Breast epithelium (tissue), 4 donors: ENCODE measurements around the gene WWC1. TPM values are rescaled to one million over a fixed set of nuclear protein-coding genes. Genes with fewer than 3 reads are reported as not detected.
"Not testable (repeated sequence)": the region's sequence is repeated elsewhere in the genome, so short reads cannot be mapped to it uniquely, and the experiment has no call there.

Experiments
- DNase-seq, 2 donors: peaks; one replicate each; pipeline ENCODE4 v3.0.0-alpha.2; 2019; ENCODE audit warnings: low spot score in 2 of 2
- H3K27ac ChIP-seq, 2 donors: fragments of 200-600 bp; sonication (generic) in 1 of 2; one replicate each; pipeline ENCODE4 v1.5.1; 2016 to 2019; ENCODE audit warnings: mild to moderate bottlenecking in 1 of 2
- H3K27me3 ChIP-seq, 2 donors: fragments of 200-600 bp; sonication (generic) in 1 of 2; one replicate each; pipeline versions ENCODE4 v1.5.1 to v1.6.0; 2017 to 2019; ENCODE audit warnings: control low read depth in 1 of 2, mild to moderate bottlenecking in 1 of 2
- H3K36me3 ChIP-seq: fragments of 200-600 bp; one replicate; pipeline ENCODE4 v1.5.1; 2019
- H3K4me1 ChIP-seq, 2 donors: fragments of 200-600 bp; sonication (generic); one replicate each; pipeline ENCODE4 v1.5.1; 2016 to 2019; ENCODE audit warnings: control low read depth in 1 of 2
- H3K4me3 ChIP-seq, 3 donors: fragments of 200-600 bp; sonication (generic); 1 replicate in 2 of 3; 2 replicates in 1 of 3; pipeline ENCODE4 v1.5.1; 2016 to 2019; ENCODE audit warnings: mild to moderate bottlenecking in 3 of 3, moderate library complexity in 2 of 3
- H3K9me3 ChIP-seq, 2 donors: fragments of 200-600 bp; sonication (generic) in 1 of 2; one replicate each; pipeline ENCODE4 v1.5.1; 2016 to 2019; ENCODE audit warnings: control low read depth in 1 of 2
- CTCF ChIP-seq, 3 donors: fragments of 450-650 bp; IDR thresholded peaks; one replicate each; pipeline ENCODE4 v1.5.1; 2016 to 2017; ENCODE audit warnings: antibody characterized with exemption in 3 of 3, mild to moderate bottlenecking in 3 of 3, moderate library complexity in 3 of 3
- POLR2A ChIP-seq: fragments of 450-650 bp; IDR thresholded peaks from one replicate; pipeline ENCODE4 v1.6.1; 2016; ENCODE audit warnings: antibody characterized with exemption, mild to moderate bottlenecking, moderate library complexity
- POLR2AphosphoS5 ChIP-seq, 3 donors: sonication (generic); formaldehyde crosslinking; IDR thresholded peaks; one replicate each; pipeline ENCODE4 v1.6.1; 2017; ENCODE audit warnings: antibody characterized with exemption in 3 of 3
- intact Hi-C: fragments of 100-400 bp; cut with DNase I; formaldehyde crosslinking; loops from one replicate; pipeline ENCODE4 v1.15.1; 2023; ENCODE audit warnings: low total_unique reads
- total RNA-seq, 3 donors: library from RNA; depleted of rRNA; stranded (reverse); fragments of >200 nt; gene quantifications; one replicate each; pipeline ENCODE4 v1.1.0, GENCODE V29; 2016

The WWC1 gene
- total RNA-seq, 3 donors from 2014 or later, result 0.96 to 59.9 (median 59.6) TPM

- Histone ChIP-seq H3K9me3 (no peaks in the 10 kb centered on the region), H3K27ac (no peak overlapping the region), H3K36me3 (no peaks in the 10 kb centered on the region), H3K4me3 (no peak overlapping the region), H3K4me1 (no peaks in the 10 kb centered on the region), H3K27me3 (no peaks in the 10 kb centered on the region)
- DNase-seq, result no peak
- intact Hi-C loops, result no loop called here
- TF ChIP-seq CTCF (IDR thresholded peaks at IDR 0.05) (no peak), POLR2AphosphoS5 (IDR thresholded peaks at IDR 0.05) (no peak), POLR2A (no peak)
These were observed 17.6 kb downstream of the WWC1 start for GRCh38 chr5:168308976-168309598.

- H3K9me3 ChIP-seq, H3K27ac ChIP-seq, H3K4me3 ChIP-seq, H3K27me3 ChIP-seq, H3K4me1 ChIP-seq, H3K36me3 ChIP-seq, DNase-seq, intact Hi-C loops: not testable (repeated sequence)
These were observed 19.1 kb downstream of the WWC1 start for GRCh38 chr5:168310541-168310940.

GRCh38 chr5:168311061-168311566 lies 19.7 kb downstream of the WWC1 start:
- no peak for TF ChIP-seq POLR2A
- no peak for TF ChIP-seq POLR2AphosphoS5 (IDR thresholded peaks at IDR 0.05)
- no peak for TF ChIP-seq CTCF (IDR thresholded peaks at IDR 0.05)
- H3K27ac ChIP-seq, result no peak overlapping the region
- peaks cover 0 to 6% of the 10 kb centered on the region in 2 donors for H3K4me1 ChIP-seq
- no peak overlapping the region for H3K4me3 ChIP-seq
- H3K27me3 ChIP-seq, result no peaks in the 10 kb centered on the region
- H3K9me3 ChIP-seq, result no peaks in the 10 kb centered on the region
- H3K36me3 ChIP-seq, result no peaks in the 10 kb centered on the region
- no peak for DNase-seq
- intact Hi-C loops, result no loop called here

GRCh38 chr5:168312606-168313295 lies 21.3 kb downstream of the WWC1 start:
- intact Hi-C loops, result no loop called here
- no peaks in the 10 kb centered on the region for H3K36me3 ChIP-seq
- no peaks in the 10 kb centered on the region for H3K27me3 ChIP-seq
- no peak overlapping the region for H3K4me3 ChIP-seq
- no peak for DNase-seq
- TF ChIP-seq POLR2A, result no peak
- no peak for TF ChIP-seq CTCF (IDR thresholded peaks at IDR 0.05)
- H3K4me1 ChIP-seq, result peaks cover 0 to 6% of the 10 kb centered on the region in 2 donors
- no peak overlapping the region for H3K27ac ChIP-seq
- H3K9me3 ChIP-seq, result no peaks in the 10 kb centered on the region

- intact Hi-C loops, result no loop called here
- Histone ChIP-seq H3K36me3 (no peaks in the 10 kb centered on the region), H3K4me3 (no peak overlapping the region), H3K27me3 (no peaks in the 10 kb centered on the region), H3K9me3 (no peaks in the 10 kb centered on the region), H3K4me1 (peaks cover 0 to 6% of the 10 kb centered on the region in 2 donors), H3K27ac (peak overlapping the region; percentile 77 to 89)
- no peak for TF ChIP-seq POLR2A
- no peak for TF ChIP-seq CTCF (IDR thresholded peaks at IDR 0.05)
- no peak for TF ChIP-seq POLR2AphosphoS5 (IDR thresholded peaks at IDR 0.05)
- DNase-seq, result no peak
These were observed 22.3 kb downstream of the WWC1 start for GRCh38 chr5:168313596-168314204.
